HS-5 (cell line): ENCODE measurements around the gene MYB.
"Not testable (repeated sequence)": the region's sequence is repeated elsewhere in the genome, so short reads cannot be mapped to it uniquely, and the experiment has no call there.

ENCODE experiments used
- DNase-seq: peaks from one replicate; pipeline ENCODE4 v3.0.0-alpha.2; 2012; ENCODE audit warnings: low read depth

MYB gene

GRCh38 chr6:135180542-135181332 is at the start of gene MYB:
Gene MYB (plus strand): TSS chr6:135181308. CDS start chr6:135181514, 206 bp downstream.
- peak; percentile 49 for DNase-seq

GRCh38 chr6:135132776-135133175 is 48.3 kb upstream of the MYB start:
- no peak for DNase-seq

DNA sequence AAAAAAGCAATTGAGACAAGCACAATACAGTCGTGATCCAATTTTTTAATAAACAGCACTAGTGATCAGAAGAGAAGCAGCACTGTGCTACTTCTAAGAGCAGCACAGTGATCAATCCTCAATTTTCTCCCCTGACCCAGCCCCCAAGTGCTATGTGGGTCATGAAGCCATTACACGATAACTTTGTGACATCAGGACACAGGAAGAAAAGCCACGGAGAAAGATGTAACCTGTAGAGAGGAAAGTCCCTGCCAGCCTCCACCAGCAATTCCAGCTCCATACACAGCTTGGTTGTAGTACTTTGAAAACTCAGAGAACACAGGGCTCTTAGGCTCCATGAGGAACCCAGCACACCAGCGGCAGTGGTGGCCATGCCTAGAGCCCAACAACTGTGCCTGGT is 45.3 kb upstream of the MYB start:
- no peak for DNase-seq

GRCh38 chr6:135137826-135138225 is 43.3 kb upstream of the MYB start:
- no peak for DNase-seq

DNA sequence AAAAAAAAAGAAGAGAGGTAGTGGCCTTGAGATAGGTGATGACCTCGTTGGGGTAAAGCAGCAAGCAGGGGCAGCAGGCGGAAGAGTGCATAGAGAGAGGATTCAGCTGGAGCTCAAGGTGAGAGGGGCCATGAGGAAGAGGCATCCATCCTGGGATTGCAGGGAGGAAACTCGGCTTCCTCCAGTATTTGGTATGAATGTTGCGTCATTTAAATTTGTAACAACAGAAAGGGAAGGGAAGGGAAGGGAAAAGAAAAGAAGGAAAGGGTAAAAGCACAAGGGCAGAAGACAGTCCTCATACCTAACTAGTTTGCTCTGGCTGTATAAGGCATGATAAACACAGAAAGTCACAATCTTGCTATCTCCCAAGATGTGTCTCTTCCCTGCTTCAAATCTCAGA is 39.9 kb upstream of the MYB start:
- no peak for DNase-seq

GRCh38 chr6:135141728-135142127 is 39.4 kb upstream of the MYB start:
- no peak for DNase-seq

GRCh38 chr6:135142232-135142631 is 38.9 kb upstream of the MYB start:
- DNase-seq, result not testable (repeated sequence)

DNA sequence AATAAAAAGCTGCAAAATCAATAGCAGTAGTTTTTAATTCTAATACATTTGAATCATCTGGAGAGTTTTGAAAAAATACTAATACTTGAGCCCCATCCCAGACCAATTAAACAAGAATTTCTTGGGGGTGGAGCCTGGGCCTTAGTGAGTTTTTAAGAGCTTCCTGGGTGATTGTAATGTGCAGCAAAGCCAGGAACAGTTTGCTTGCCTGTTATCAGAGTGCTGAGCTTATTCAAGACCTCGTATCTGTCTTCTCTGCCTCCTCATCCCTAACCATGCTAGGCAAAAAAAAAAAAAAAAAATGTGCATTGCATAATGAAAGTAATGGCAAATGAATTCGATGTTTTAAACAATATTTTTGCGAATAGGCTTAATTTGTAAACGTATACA is 36.4 kb upstream of the MYB start:
- DNase-seq, result no peak

- DNase-seq, result no peak
Measured at GRCh38 chr6:135145063-135145800, 35.9 kb upstream of the MYB start.

- no peak for DNase-seq
Measured at GRCh38 chr6:135146162-135146934, 34.8 kb upstream of the MYB start.

- DNase-seq, result no peak
Measured at GRCh38 chr6:135147637-135148592, 33.2 kb upstream of the MYB start.

GRCh38 chr6:135148889-135149288 is 32.2 kb upstream of the MYB start:
- no peak for DNase-seq

GRCh38 chr6:135149376-135149775 is 31.7 kb upstream of the MYB start:
- no peak for DNase-seq

- DNase-seq, result not testable (repeated sequence)
Measured at GRCh38 chr6:135150481-135150880, 30.6 kb upstream of the MYB start.

DNA sequence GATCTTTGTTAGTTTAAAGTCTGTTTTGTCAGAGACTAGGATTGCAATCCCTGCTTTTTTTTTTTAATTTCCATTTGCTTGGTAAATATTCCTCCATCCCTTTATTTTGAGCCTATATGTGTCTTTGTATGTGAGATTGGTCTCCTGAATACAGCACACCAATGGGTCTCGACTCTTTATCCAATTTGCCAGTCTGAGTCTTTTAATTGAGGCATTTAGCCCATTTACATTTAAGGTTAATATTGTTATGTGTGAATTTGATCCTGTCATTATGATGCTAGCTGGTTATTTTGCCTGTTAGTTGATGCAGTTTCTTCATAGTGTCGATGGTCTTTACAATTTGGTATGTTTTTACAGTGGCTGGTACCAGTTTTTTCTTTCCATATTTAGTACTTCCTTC is 27.0 kb upstream of the MYB start:
- not testable (repeated sequence) for DNase-seq

DNA sequence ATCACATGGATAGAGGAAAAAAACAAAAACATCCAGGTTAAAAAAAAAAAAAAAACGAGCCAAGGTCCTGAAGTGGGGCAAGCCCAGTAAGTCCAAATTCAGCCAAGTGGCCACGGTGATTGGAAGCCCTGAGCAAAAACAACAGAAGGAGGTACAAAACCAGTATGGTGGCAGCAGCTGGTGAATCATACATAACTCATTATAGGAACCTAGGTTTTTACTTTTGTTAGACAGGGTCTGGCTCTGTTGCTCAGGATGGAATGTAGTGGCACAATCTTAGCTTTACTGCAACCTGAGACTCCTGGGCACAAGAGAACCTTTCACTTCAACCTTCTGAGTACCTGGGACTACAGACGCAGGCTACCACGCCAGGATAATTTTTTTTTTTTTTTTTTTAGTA is 22.7 kb upstream of the MYB start:
- DNase-seq, result no peak

GRCh38 chr6:135159531-135159930 is 21.6 kb upstream of the MYB start:
- no peak for DNase-seq

GRCh38 chr6:135161411-135162395 is 19.4 kb upstream of the MYB start:
- no peak for DNase-seq

DNA sequence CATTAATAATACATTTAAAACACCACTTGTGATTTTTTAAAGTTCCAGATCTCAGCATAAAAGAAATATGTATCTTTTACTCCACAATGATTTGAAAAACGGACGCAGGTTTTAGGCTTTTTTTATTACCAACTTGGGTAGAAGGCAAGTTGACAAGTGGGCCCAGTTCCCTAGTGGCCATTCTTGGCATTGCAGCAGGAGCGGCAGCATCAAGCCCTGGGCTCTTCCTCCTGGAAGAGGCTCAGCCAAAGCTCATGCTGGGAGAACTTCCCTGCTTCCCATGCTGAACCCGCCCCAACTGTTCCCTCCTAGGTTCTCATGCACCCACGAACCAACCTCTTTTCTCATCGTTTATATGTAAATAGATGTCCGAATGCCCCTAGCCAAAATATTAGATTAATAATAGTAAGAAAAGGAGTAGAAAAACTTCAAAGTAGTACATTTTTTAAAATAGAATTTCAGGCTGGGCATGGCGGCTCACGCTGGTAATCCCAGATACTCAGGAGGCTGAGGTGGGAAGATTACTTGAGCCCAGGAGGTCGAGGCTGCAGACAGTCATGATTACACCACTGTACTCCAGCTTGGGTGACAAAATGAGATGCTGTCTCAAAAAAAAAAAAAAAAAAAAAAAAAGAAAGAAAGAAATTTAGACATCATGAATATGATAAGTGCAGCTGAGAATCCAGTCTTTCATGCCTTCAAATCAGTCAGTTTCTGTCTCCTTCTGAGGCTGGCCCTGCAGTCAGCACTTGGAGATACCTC is 18.2 kb upstream of the MYB start:
- no peak for DNase-seq

DNA sequence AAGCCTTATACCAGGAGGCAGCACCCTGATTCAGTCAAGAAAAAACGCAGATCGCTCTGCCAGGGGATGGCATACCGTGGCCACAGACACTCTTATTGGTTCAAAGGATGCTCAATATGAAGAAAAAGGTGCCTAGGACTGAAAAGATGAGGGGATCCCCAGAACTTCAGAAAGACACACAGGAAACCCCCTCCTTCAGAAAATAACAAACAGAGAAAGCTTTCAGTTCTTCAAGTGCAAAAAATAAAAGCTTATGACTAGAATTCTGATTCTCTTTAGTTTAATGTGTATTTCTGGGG is 17.7 kb upstream of the MYB start:
- DNase-seq, result no peak
